ENCODE measurements around the gene ADCY10. TPM values are rescaled to one million over a fixed set of nuclear protein-coding genes. Genes with fewer than 3 reads are reported as not detected.

The ADCY10 gene
- total RNA-seq, 4 donors from 2014 or later: 0.07 to 1.2 TPM; not detected in 2

GRCh38 chr1:167949785-167950184, 35.9 kb upstream of the ADCY10 start:
- Histone ChIP-seq H3K27me3 (no peaks in the 10 kb centered on the region), H3K27ac (no peak overlapping the region), H3K36me3 (peaks cover 0 to 29% of the 10 kb centered on the region in 2 donors), H3K9me3 (no peaks in the 10 kb centered on the region), H3K4me1 (peaks cover 35 to 51% of the 10 kb centered on the region in 2 donors), H3K4me3 (no peak overlapping the region)
- in situ Hi-C loops (cut with MboI; ENCODE audit: low sequenced_read_pairs in 4 of 4) (loop anchor here in 2 of 4 donors (25.0 kb wide), 3 partner anchors 237 to 1538 kb away; partner anchors contain the start of genes ATP1B1 (in 1 of the 2), MPZL1 (in 1 of the 2) and SLC19A2 (in 1 of the 2)), intact Hi-C loops (cut with DNase I; ENCODE audit: low total_unique reads) (no loop called here)
- no peak for ATAC-seq
- TF ChIP-seq, protein P1, sequence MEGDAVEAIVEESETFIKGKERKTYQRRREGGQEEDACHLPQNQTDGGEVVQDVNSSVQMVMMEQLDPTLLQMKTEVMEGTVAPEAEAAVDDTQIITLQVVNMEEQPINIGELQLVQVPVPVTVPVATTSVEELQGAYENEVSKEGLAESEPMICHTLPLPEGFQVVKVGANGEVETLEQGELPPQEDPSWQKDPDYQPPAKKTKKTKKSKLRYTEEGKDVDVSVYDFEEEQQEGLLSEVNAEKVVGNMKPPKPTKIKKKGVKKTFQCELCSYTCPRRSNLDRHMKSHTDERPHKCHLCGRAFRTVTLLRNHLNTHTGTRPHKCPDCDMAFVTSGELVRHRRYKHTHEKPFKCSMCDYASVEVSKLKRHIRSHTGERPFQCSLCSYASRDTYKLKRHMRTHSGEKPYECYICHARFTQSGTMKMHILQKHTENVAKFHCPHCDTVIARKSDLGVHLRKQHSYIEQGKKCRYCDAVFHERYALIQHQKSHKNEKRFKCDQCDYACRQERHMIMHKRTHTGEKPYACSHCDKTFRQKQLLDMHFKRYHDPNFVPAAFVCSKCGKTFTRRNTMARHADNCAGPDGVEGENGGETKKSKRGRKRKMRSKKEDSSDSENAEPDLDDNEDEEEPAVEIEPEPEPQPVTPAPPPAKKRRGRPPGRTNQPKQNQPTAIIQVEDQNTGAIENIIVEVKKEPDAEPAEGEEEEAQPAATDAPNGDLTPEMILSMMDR (IDR thresholded peaks at IDR 0.05 in 4 of 5, conservative IDR thresholded peaks at IDR 0.05 in 1 of 5): no peak
- no peak for TF ChIP-seq POLR2A (IDR thresholded peaks at IDR 0.05)
- no peak for DNase-seq

- no peak overlapping the region for H3K4me3 ChIP-seq
- no peak for TF ChIP-seq POLR2A (IDR thresholded peaks at IDR 0.05)
- in situ Hi-C loops (cut with MboI; ENCODE audit: low sequenced_read_pairs in 4 of 4) (loop anchor here in 2 of 4 donors (25.0 kb wide), 3 partner anchors 235 to 1540 kb away; partner anchors contain the start of genes ATP1B1 (in 1 of the 2), MPZL1 (in 1 of the 2) and SLC19A2 (in 1 of the 2)), intact Hi-C loops (cut with DNase I; ENCODE audit: low total_unique reads) (no loop called here)
- no peak overlapping the region for H3K27ac ChIP-seq
- peaks cover 35 to 51% of the 10 kb centered on the region in 2 donors for H3K4me1 ChIP-seq
- H3K36me3 ChIP-seq: peaks cover 0 to 9% of the 10 kb centered on the region in 2 donors
- ATAC-seq (no peak), DNase-seq (no peak)
- H3K9me3 ChIP-seq: no peaks in the 10 kb centered on the region
- no peaks in the 10 kb centered on the region for H3K27me3 ChIP-seq
Measured at GRCh38 chr1:167947733-167948132, 33.8 kb upstream of the ADCY10 start.

DNA sequence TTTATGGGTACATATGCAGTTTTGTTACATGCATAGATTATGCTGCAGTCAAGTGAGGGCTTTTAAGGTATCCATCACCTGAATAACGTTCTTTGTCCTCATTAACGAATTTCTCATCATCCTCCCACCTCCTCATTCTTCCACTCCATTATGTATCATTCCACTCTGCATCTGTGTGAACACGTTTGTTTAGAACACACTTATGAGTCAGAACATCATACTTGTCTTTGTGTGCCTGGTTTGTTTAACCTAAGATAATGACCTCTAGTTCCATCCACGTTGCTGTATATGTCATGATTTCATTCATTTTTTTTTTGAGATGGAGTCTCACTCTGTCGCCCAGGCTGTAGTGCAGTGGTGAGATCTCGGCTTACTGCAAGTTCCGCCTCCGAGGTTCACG, 29.6 kb upstream of the ADCY10 start:
- in situ Hi-C loops (cut with MboI; ENCODE audit: low sequenced_read_pairs in 4 of 4): loop anchor here in 2 of 4 donors (25.0 kb wide), 3 partner anchors 231 to 1544 kb away; partner anchors contain the start of genes ATP1B1 (in 1 of the 2), MPZL1 (in 1 of the 2) and SLC19A2 (in 1 of the 2)

GRCh38 chr1:167940264-167940663, 26.3 kb upstream of the ADCY10 start:
- peak overlapping the region in 2 of 4 donors; percentile 38 to 62 for H3K27ac ChIP-seq
- intact Hi-C loops (cut with DNase I; ENCODE audit: low total_unique reads) (no loop called here), in situ Hi-C loops (cut with MboI; ENCODE audit: low sequenced_read_pairs in 4 of 4) (loop anchor here in 2 of 4 donors (25.0 kb wide), 3 partner anchors 228 to 1547 kb away; partner anchors contain the start of genes ATP1B1 (in 1 of the 2), MPZL1 (in 1 of the 2) and SLC19A2 (in 1 of the 2))
- no peaks in the 10 kb centered on the region for H3K27me3 ChIP-seq
- no peak for ATAC-seq
- no peak for DNase-seq
- peaks cover 27 to 28% of the 10 kb centered on the region in 2 donors for H3K4me1 ChIP-seq
- no peak overlapping the region for H3K4me3 ChIP-seq
- TF ChIP-seq, protein P1 (IDR thresholded peaks at IDR 0.05 in 4 of 5, conservative IDR thresholded peaks at IDR 0.05 in 1 of 5): no peak
- TF ChIP-seq POLR2A (IDR thresholded peaks at IDR 0.05): no peak
- H3K36me3 ChIP-seq: no peaks in the 10 kb centered on the region
- no peaks in the 10 kb centered on the region for H3K9me3 ChIP-seq

More for the DNA sequence above, 29.6 kb upstream of the ADCY10 start:
- intact Hi-C loops (cut with DNase I; ENCODE audit: low total_unique reads): no loop called here
- Histone ChIP-seq H3K4me3 (no peak overlapping the region), H3K27ac (no peak overlapping the region), H3K4me1 (peaks cover 37 to 47% of the 10 kb centered on the region in 2 donors), H3K9me3 (no peaks in the 10 kb centered on the region), H3K27me3 (no peaks in the 10 kb centered on the region), H3K36me3 (no peaks in the 10 kb centered on the region)
- DNase-seq (no peak), ATAC-seq (no peak)
- no peak for TF ChIP-seq POLR2A (IDR thresholded peaks at IDR 0.05)
- TF ChIP-seq, protein P1 (IDR thresholded peaks at IDR 0.05 in 4 of 5, conservative IDR thresholded peaks at IDR 0.05 in 1 of 5): no peak

DNA sequence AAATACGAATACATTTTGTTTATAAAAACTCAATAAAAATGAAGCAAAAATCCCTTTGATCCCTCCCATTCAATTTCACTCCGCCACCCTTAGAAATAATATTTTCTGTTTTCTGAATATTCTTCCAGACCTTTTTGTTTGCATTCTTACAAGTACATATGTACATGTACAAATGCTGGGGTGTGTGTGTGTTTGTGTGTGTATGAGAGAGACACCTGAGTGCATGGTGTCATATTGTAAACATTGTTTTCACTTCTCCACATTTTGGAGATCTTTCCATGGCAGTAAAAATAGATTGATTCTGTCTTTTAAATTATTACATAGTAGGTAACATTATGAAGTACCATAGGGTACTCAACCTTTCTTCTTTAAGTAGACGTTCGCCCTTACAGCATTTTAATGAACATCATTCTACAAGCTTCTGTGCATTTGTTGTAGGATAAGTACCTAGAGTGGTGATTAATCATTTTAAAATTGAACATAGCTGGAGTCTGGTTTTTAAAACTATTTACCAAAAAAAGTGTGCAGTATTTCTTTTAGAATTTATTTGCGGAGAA, 24.2 kb upstream of the ADCY10 start:
- no peak for TF ChIP-seq POLR2A (IDR thresholded peaks at IDR 0.05)
- TF ChIP-seq, protein P1 (IDR thresholded peaks at IDR 0.05 in 4 of 5, conservative IDR thresholded peaks at IDR 0.05 in 1 of 5): no peak
- H3K4me1 ChIP-seq: peaks cover 44 to 49% of the 10 kb centered on the region in 2 donors
- ATAC-seq: no peak
- H3K36me3 ChIP-seq: no peaks in the 10 kb centered on the region
- in situ Hi-C loops (cut with MboI; ENCODE audit: low sequenced_read_pairs in 4 of 4): loop anchor here in 2 of 4 donors (25.0 kb wide), 3 partner anchors 226 to 1549 kb away; partner anchors contain the start of genes ATP1B1 (in 1 of the 2), MPZL1 (in 1 of the 2) and SLC19A2 (in 1 of the 2)
- peak overlapping the region; percentile 94 to 99 (median 98) for H3K27ac ChIP-seq
- intact Hi-C loops (cut with DNase I; ENCODE audit: low total_unique reads): loop anchor here (5.0 to 10.0 kb wide), 7 partner anchors 114 to 1549 kb away; partner anchors contain the start of genes CREG1, POU2F1 and SLC19A2
- peak overlapping the region; percentile 76 to 94 (median 90) for H3K4me3 ChIP-seq
- H3K9me3 ChIP-seq: no peaks in the 10 kb centered on the region
- no peaks in the 10 kb centered on the region for H3K27me3 ChIP-seq
- DNase-seq: no peak

All from gastrocnemius medialis (tissue), 4 donors.